ENCODE results near the gene SUSD2. TPM values are rescaled to one million over a fixed set of nuclear protein-coding genes. Genes with fewer than 3 reads are reported as not detected.

The SUSD2 gene
- total and polyA plus RNA-seq, 2 of the 8 experiments (the other 6 are each of a cell fraction or from before 2014, with no cell fraction given), result 2.0 to 4.8 TPM

GRCh38 chr22:24134090-24134846 is 47.0 kb upstream of the SUSD2 start:
- H2BK5ac ChIP-seq (ENCODE audit: low read depth, low read length), result no peak overlapping the region
- ChIA-PET CTCF (ENCODE audit: partially characterized antibody) (interaction anchor here (1.0 to 9.4 kb wide), 12 partner anchors 9 to 141 kb away, joined by 3 to 102 read pairs (median 4); no protein-coding TSS in a partner anchor), POLR2A (ENCODE audit: partially characterized antibody) (no interaction called here)
- no peak overlapping the region for H3K23ac ChIP-seq (ENCODE audit: insufficient read length)
- H4K20me1 ChIP-seq (replicated peaks in 1 of 2; ENCODE audit: control insufficient read depth in 1 of 2, insufficient read depth in 2 of 2, low read length in 2 of 2), result peaks cover 0 to 3% of the 10 kb centered on the region in 2 experiments
- H3K4me2 ChIP-seq (ENCODE audit: insufficient read depth in 1 of 2, low read depth in 2 of 2, low read length in 2 of 2), result no peak overlapping the region
- H2AK5ac ChIP-seq (ENCODE audit: low read depth, low read length), result no peak overlapping the region
- H3K23me2 ChIP-seq (ENCODE audit: low read depth, low read length), result no peaks in the 10 kb centered on the region
- no peak overlapping the region for H4K5ac ChIP-seq (ENCODE audit: insufficient read length, low read depth, low read length)
- H3K9me3 ChIP-seq (ENCODE audit: insufficient read depth in 2 of 2, low read depth in 1 of 2, low read length in 1 of 2), result no peaks in the 10 kb centered on the region
- no peak overlapping the region for H3K9ac ChIP-seq (replicated peaks in 1 of 4; ENCODE audit: extremely low read depth in 1 of 4, low read depth in 3 of 4, low read length in 3 of 4)
- H3K14ac ChIP-seq (ENCODE audit: insufficient read length), result no peak overlapping the region
- H3K4me3 ChIP-seq (ENCODE audit: extremely low read depth in 1 of 4, insufficient read depth in 2 of 4, low read depth in 3 of 4, low read length in 4 of 4), result no peak overlapping the region
- no peak overlapping the region for H3K27ac ChIP-seq (ENCODE audit: low read depth, low read length)
- H2BK15ac ChIP-seq (ENCODE audit: low read length), result no peak overlapping the region
- H3K27me3 ChIP-seq (replicated peaks in 1 of 4; ENCODE audit: control insufficient read depth in 3 of 4, extremely low read depth in 1 of 4, insufficient read depth in 3 of 4, low read length in 3 of 4), result no peaks in the 10 kb centered on the region
- no peak overlapping the region for H2BK120ac ChIP-seq (replicated peaks; ENCODE audit: low read depth, low read length)
- no peak overlapping the region for H2BK12ac ChIP-seq (ENCODE audit: low read depth, low read length)
- H4K91ac ChIP-seq (replicated peaks; ENCODE audit: insufficient read length, low read length), result no peak overlapping the region
- H3K79me1 ChIP-seq (ENCODE audit: low read depth, low read length), result no peaks in the 10 kb centered on the region; the same call in 1 of the 2 replicates
- no peak overlapping the region for H2BK20ac ChIP-seq (ENCODE audit: low read length)
- DNase-seq (ENCODE audit: low read depth in 1 of 2, low spot score in 2 of 2), result no peak
- peaks cover 0 to 10% (median 0%) of the 10 kb centered on the region in 4 experiments; a peak in 4 of 8 replicates for H3K36me3 ChIP-seq (ENCODE audit: control insufficient read depth in 2 of 4, insufficient read depth in 4 of 4, low read length in 3 of 4)
- H3K4me1 ChIP-seq (replicated peaks in 1 of 4; ENCODE audit: control insufficient read depth in 3 of 4, insufficient read depth in 4 of 4, low read length in 3 of 4), result no peaks in the 10 kb centered on the region; a peak in 1 of 7 replicates
- H2AFZ ChIP-seq (ENCODE audit: low read length), result no peak overlapping the region
- no peak overlapping the region for H3K4ac ChIP-seq (replicated peaks; ENCODE audit: insufficient read length, low read depth, low read length)
- no peak for FAIRE-seq
- H4K8ac ChIP-seq (ENCODE audit: extremely low read depth, insufficient read depth, low read length), result no peak overlapping the region
- H3K79me2 ChIP-seq (ENCODE audit: control insufficient read depth in 1 of 2, insufficient read depth in 2 of 2, low read length in 2 of 2), result no peaks in the 10 kb centered on the region
- no peak overlapping the region for H3K56ac ChIP-seq (replicated peaks; ENCODE audit: insufficient read length, low read depth, low read length)
- WGBS, 2 experiments (ENCODE audit: extremely low coverage in 1 of 2, insufficient coverage in 1 of 2, insufficient read length in 1 of 2, insufficient replicate concordance in 2 of 2, low coverage in 1 of 2, low lambda C conversion rate in 2 of 2, missing lambda C conversion rate in 1 of 2), result 93% methylated on average over 21 of the region's 22 CpGs; no CpG with 5 or more reads in 1 of the 2 experiments
- no peak overlapping the region for H3K18ac ChIP-seq (ENCODE audit: extremely low read depth, low read length)
- no peak for TF ChIP-seq CBX8 (IDR thresholded peaks at IDR 0.05; ENCODE audit: borderline replicate concordance, low read depth, low read length)
- no peak for TF ChIP-seq CBX5 (IDR thresholded peaks at IDR 0.05; ENCODE audit: low read depth, low read length)
- TF ChIP-seq BCL11A (IDR thresholded peaks at IDR 0.05; ENCODE audit: low read depth in 2 of 2, low read length in 2 of 2), result no peak
- TF ChIP-seq YY1 (IDR thresholded peaks at IDR 0.05; ENCODE audit: low read depth, low read length), result no peak
- no peak for TF ChIP-seq RFX5 (IDR thresholded peaks at IDR 0.05; ENCODE audit: borderline replicate concordance, low read depth, low read length)
- no peak for TF ChIP-seq FOSL1 (IDR thresholded peaks at IDR 0.05; ENCODE audit: insufficient read depth, low read depth, low read length)
- TF ChIP-seq KDM1A (IDR thresholded peaks at IDR 0.05; ENCODE audit: borderline replicate concordance, low read length), result no peak
- TF ChIP-seq NRF1 (IDR thresholded peaks at IDR 0.05; ENCODE audit: low read depth, low read length), result no peak
- no peak for TF ChIP-seq KDM4A (IDR thresholded peaks at IDR 0.05; ENCODE audit: low read depth, low read length, severe bottlenecking)
- no peak for TF ChIP-seq RBBP5 (IDR thresholded peaks at IDR 0.05; ENCODE audit: borderline replicate concordance, low read depth, low read length)
